Type B pancreatic cell (in vitro differentiated cells): ENCODE results near the gene KRT81. TPM values are rescaled to one million over a fixed set of nuclear protein-coding genes. Genes with fewer than 3 reads are reported as not detected.

ENCODE experiments used
- DNase-seq: peaks from one replicate; pipeline ENCODE4 v3.0.0; 2021; ENCODE audit warnings: mixed read lengths; ENCODE audit not compliant: unreplicated experiment; ENCODE audit errors: extremely low spot score
- H3K27ac Mint-ChIP-seq: 2 replicates; pipeline ENCODE4 v1.8.0; 2021; ENCODE audit warnings: mild to moderate bottlenecking, mixed read lengths
- H3K27me3 Mint-ChIP-seq: 2 replicates; pipeline ENCODE4 v1.8.0; 2021; ENCODE audit warnings: mixed read lengths
- H3K36me3 Mint-ChIP-seq: 2 replicates; pipeline ENCODE4 v1.8.0; 2021; ENCODE audit warnings: mixed read lengths
- H3K4me1 Mint-ChIP-seq: one replicate; pipeline ENCODE4 v1.8.0; 2021; ENCODE audit warnings: mixed read lengths; ENCODE audit not compliant: unreplicated experiment
- H3K4me3 Mint-ChIP-seq: 2 replicates; pipeline ENCODE4 v1.8.0; 2021; ENCODE audit warnings: mild to moderate bottlenecking, mixed read lengths
- H3K9me3 Mint-ChIP-seq: 2 replicates; pipeline ENCODE4 v1.8.0; 2021; ENCODE audit warnings: mixed read lengths
- CTCF ChIP-seq: fragments of 200-600 bp; sonication (generic); conservative IDR thresholded peaks from 2 replicates; pipeline ENCODE4 v1.5.0; 2021; ENCODE audit warnings: antibody characterized with exemption, mild to moderate bottlenecking
- total RNA-seq: library from RNA; stranded (reverse); gene quantifications from 2 replicates; pipeline ENCODE4 v1.2.1, GENCODE V29; 2021; ENCODE audit warnings: low replicate concordance

Gene KRT81
- total RNA-seq, 1 donor from 2014 or later = 0.31 TPM

GRCh38 chr12:52313461-52313860 is 22.1 kb upstream of the KRT81 start:
- H3K9me3 Mint-ChIP-seq = no peaks in the 10 kb centered on the region
- no peaks in the 10 kb centered on the region for H3K36me3 Mint-ChIP-seq
- no peak overlapping the region for H3K4me3 Mint-ChIP-seq
- peaks cover 61% of the 10 kb centered on the region for H3K27me3 Mint-ChIP-seq
- TF ChIP-seq CTCF = no peak
- no peak for DNase-seq
- no peak overlapping the region for H3K27ac Mint-ChIP-seq
- H3K4me1 Mint-ChIP-seq = peaks cover 4% of the 10 kb centered on the region

- Mint-ChIP-seq H3K4me3 (no peak overlapping the region), H3K36me3 (no peaks in the 10 kb centered on the region), H3K27me3 (peaks cover 72% of the 10 kb centered on the region), H3K9me3 (no peaks in the 10 kb centered on the region), H3K4me1 (peaks cover 4% of the 10 kb centered on the region), H3K27ac (no peak overlapping the region)
- DNase-seq = no peak
- no peak for TF ChIP-seq CTCF
These were observed 20.8 kb upstream of the KRT81 start for GRCh38 chr12:52312086-52312485.

GRCh38 chr12:52311285-52311648 is 19.9 kb upstream of the KRT81 start:
- DNase-seq = no peak
- H3K27ac Mint-ChIP-seq = no peak overlapping the region
- no peaks in the 10 kb centered on the region for H3K36me3 Mint-ChIP-seq
- no peaks in the 10 kb centered on the region for H3K9me3 Mint-ChIP-seq
- H3K4me1 Mint-ChIP-seq = peaks cover 4% of the 10 kb centered on the region
- TF ChIP-seq CTCF = no peak
- H3K4me3 Mint-ChIP-seq = no peak overlapping the region
- H3K27me3 Mint-ChIP-seq = peaks cover 80% of the 10 kb centered on the region

- Mint-ChIP-seq H3K9me3 (no peaks in the 10 kb centered on the region), H3K27me3 (peaks cover 85% of the 10 kb centered on the region), H3K36me3 (no peaks in the 10 kb centered on the region), H3K4me1 (peaks cover 4% of the 10 kb centered on the region), H3K27ac (no peak overlapping the region), H3K4me3 (no peak overlapping the region)
- no peak for TF ChIP-seq CTCF
- DNase-seq = no peak
These were observed 19.4 kb upstream of the KRT81 start for GRCh38 chr12:52310622-52311284.

- H3K27ac Mint-ChIP-seq = peak overlapping the region; percentile 60
- H3K9me3 Mint-ChIP-seq = no peaks in the 10 kb centered on the region
- peaks cover 4% of the 10 kb centered on the region for H3K4me1 Mint-ChIP-seq
- H3K27me3 Mint-ChIP-seq = peaks cover 81% of the 10 kb centered on the region
- peak overlapping the region; percentile 86 for H3K4me3 Mint-ChIP-seq
- DNase-seq = no peak
- no peaks in the 10 kb centered on the region for H3K36me3 Mint-ChIP-seq
- TF ChIP-seq CTCF = no peak
These were observed 17.6 kb upstream of the KRT81 start for GRCh38 chr12:52308806-52309425.
